ENCODE measurements around the gene SMYD3. TPM values are rescaled to one million over a fixed set of nuclear protein-coding genes. Genes with fewer than 3 reads are reported as not detected.

The SMYD3 gene
- total and polyA plus RNA-seq, 9 of the 15 experiments (the other 6 are each of a cell fraction or from before 2014, with no cell fraction given): 128 to 440 (median 197) TPM

DNA sequence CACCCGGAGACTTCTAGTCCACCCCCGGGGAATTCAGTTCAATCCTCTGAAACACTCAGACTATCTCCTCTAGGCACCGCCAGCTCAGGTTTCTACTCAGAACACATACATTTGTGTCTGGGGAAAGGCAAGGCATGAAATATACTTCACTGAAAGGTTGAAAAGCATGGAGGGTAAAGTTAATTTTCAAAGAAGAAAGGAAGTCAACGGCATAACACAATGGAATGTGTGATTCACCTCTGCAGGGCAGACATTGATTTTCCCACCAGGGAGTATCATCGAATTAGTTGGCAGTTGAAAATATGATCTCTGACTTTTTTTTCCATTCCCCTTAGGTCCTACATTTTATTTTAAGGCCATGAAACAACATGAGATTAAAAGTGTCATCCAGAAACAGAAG is 669.4 kb downstream of the SMYD3 start:
- DNase-seq (ENCODE audit: extremely low read depth in 1 of 4, low spot score in 3 of 4) (no peak), FAIRE-seq (no peak), ATAC-seq (no peak)
- Histone ChIP-seq H3K4me1 (replicated peaks in 1 of 2; ENCODE audit: control insufficient read depth in 2 of 2, insufficient read depth in 2 of 2, low read length in 2 of 2) (no peaks in the 10 kb centered on the region), H3K9me3 (replicated peaks; ENCODE audit: control insufficient read depth, insufficient read depth, low read depth, low read length) (no peaks in the 10 kb centered on the region), H3K27me3 (ENCODE audit: control insufficient read depth in 2 of 2, insufficient read depth in 2 of 2, low read length in 2 of 2) (no peaks in the 10 kb centered on the region), H3K4me2 (ENCODE audit: insufficient read depth, low read length) (no peak overlapping the region), H3K9ac (ENCODE audit: insufficient read depth in 1 of 2, low read depth in 2 of 2, low read length in 2 of 2) (no peak overlapping the region), H3K9me1 (ENCODE audit: control insufficient read depth, insufficient read depth, low read length) (no peaks in the 10 kb centered on the region), H3K27ac (ENCODE audit: extremely low read depth, low read depth, low read length) (no peak overlapping the region), H3K36me3 (ENCODE audit: control insufficient read depth, insufficient read depth, low read length) (peaks cover 65% of the 10 kb centered on the region), H2AFZ (ENCODE audit: low read depth, low read length) (no peak overlapping the region), H3K79me2 (ENCODE audit: control insufficient read depth, insufficient read depth, low read length) (0 out of 3 replicates have a peak, but pooled peaks cover 2% of the 10 kb centered on the region), H3K4me3 (no peak overlapping the region), H4K20me1 (replicated peaks; ENCODE audit: control insufficient read depth, insufficient read depth, low read length) (no peaks in the 10 kb centered on the region; the same call in 1 of the 2 replicates)
- 94% methylated on average over 5 of the region's 5 CpGs for WGBS (ENCODE audit: insufficient coverage, low coverage, missing lambda C conversion rate)
- in situ Hi-C loops (cut with MboI): no loop called here
- BruUV-seq (replicated peaks): no TSS peak
- ChIA-PET POLR2A (no interaction called here), CTCF (ENCODE audit: low intra/inter-chr PET ratio) (no interaction called here)
- intact Hi-C loops (cut with micrococcal nuclease): no loop called here
- no peak for TF ChIP-seq ZNF133 (CRISPR knock-in tag; IDR thresholded peaks at IDR 0.05)
- no peak for TF ChIP-seq ZKSCAN3 (CRISPR knock-in tag; IDR thresholded peaks at IDR 0.05)
- TF ChIP-seq TCFL5 (CRISPR knock-in tag; conservative IDR thresholded peaks at IDR 0.05): no peak
- TF ChIP-seq ZNF324 (CRISPR knock-in tag; IDR thresholded peaks at IDR 0.05): no peak
- no peak for TF ChIP-seq NCOA4 (IDR thresholded peaks at IDR 0.05; ENCODE audit: partially characterized antibody)
- TF ChIP-seq RBM25 (IDR thresholded peaks at IDR 0.05; ENCODE audit: low read depth, low read length, severe bottlenecking): no peak
- TF ChIP-seq GTF2F1 (IDR thresholded peaks at IDR 0.05; ENCODE audit: low read depth, low read length): no peak
- TF ChIP-seq, protein P1, sequence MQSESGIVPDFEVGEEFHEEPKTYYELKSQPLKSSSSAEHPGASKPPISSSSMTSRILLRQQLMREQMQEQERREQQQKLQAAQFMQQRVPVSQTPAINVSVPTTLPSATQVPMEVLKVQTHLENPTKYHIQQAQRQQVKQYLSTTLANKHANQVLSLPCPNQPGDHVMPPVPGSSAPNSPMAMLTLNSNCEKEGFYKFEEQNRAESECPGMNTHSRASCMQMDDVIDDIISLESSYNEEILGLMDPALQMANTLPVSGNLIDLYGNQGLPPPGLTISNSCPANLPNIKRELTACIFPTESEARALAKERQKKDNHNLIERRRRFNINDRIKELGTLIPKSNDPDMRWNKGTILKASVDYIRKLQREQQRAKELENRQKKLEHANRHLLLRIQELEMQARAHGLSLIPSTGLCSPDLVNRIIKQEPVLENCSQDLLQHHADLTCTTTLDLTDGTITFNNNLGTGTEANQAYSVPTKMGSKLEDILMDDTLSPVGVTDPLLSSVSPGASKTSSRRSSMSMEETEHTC (IDR thresholded peaks at IDR 0.05): no peak
- no peak for TF ChIP-seq XRCC5 (IDR thresholded peaks at IDR 0.05; ENCODE audit: low read depth, low read length)
- TF ChIP-seq, protein P2, sequence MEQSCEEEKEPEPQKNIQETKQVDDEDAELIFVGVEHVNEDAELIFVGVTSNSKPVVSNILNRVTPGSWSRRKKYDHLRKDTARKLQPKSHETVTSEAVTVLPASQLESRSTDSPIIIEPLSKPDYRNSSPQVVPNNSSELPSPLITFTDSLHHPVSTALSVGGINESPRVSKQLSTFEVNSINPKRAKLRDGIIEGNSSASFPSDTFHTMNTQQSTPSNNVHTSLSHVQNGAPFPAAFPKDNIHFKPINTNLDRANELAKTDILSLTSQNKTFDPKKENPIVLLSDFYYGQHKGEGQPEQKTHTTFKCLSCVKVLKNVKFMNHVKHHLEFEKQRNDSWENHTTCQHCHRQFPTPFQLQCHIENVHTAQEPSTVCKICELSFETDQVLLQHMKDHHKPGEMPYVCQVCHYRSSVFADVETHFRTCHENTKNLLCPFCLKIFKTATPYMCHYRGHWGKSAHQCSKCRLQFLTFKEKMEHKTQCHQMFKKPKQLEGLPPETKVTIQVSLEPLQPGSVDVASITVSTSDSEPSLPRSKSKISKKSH (CRISPR knock-in tag; IDR thresholded peaks at IDR 0.05): no peak
- no peak for TF ChIP-seq ZBTB40 (IDR thresholded peaks at IDR 0.05)
- TF ChIP-seq ZBTB40 (CRISPR knock-in tag; IDR thresholded peaks at IDR 0.05): no peak
- TF ChIP-seq CCAR2 (IDR thresholded peaks at IDR 0.05; ENCODE audit: low read depth, low read length): no peak

All from K562 (cell line).